ENCODE data around the gene ETFB.
"Not testable (repeated sequence)": the region's sequence is repeated elsewhere in the genome, so short reads cannot be mapped to it uniquely, and the experiment has no call there.

Gene ETFB

DNA sequence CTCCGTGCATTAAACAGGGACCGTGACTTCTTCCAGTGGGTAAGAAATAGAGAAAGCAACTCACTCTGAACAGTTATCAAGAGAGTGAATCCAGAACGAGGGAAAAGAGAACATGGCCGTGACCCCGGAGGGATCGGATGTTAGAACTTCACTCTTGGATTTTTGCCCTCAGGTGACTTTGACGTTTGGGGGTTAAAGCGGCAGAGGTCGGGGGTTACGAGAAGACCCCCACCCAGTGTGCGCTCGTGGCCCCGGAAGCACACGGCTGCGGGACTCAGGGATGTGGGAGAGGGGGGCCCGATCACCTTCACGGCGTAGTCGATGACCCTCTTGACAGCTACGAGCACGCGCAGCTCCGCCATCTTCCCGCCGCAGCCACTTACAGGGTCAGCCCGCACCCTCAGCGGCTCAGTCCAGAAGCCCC is at the start of gene ETFB:
Gene ETFB, minus strand, starts transcription at position 424 of the 424 bp plus-strand sequence. Its CDS starts 62 bp downstream, at position 362.
- in situ Hi-C loops (cut with MboI; ENCODE audit: low sequenced_read_pairs, unreplicated experiment), result no loop called here
- TF ChIP-seq, protein P1, sequence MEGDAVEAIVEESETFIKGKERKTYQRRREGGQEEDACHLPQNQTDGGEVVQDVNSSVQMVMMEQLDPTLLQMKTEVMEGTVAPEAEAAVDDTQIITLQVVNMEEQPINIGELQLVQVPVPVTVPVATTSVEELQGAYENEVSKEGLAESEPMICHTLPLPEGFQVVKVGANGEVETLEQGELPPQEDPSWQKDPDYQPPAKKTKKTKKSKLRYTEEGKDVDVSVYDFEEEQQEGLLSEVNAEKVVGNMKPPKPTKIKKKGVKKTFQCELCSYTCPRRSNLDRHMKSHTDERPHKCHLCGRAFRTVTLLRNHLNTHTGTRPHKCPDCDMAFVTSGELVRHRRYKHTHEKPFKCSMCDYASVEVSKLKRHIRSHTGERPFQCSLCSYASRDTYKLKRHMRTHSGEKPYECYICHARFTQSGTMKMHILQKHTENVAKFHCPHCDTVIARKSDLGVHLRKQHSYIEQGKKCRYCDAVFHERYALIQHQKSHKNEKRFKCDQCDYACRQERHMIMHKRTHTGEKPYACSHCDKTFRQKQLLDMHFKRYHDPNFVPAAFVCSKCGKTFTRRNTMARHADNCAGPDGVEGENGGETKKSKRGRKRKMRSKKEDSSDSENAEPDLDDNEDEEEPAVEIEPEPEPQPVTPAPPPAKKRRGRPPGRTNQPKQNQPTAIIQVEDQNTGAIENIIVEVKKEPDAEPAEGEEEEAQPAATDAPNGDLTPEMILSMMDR (IDR thresholded peaks at IDR 0.05; ENCODE audit: borderline replicate concordance, control extremely low read depth, extremely low read depth, insufficient read depth, missing control alignments), result no peak

DNA sequence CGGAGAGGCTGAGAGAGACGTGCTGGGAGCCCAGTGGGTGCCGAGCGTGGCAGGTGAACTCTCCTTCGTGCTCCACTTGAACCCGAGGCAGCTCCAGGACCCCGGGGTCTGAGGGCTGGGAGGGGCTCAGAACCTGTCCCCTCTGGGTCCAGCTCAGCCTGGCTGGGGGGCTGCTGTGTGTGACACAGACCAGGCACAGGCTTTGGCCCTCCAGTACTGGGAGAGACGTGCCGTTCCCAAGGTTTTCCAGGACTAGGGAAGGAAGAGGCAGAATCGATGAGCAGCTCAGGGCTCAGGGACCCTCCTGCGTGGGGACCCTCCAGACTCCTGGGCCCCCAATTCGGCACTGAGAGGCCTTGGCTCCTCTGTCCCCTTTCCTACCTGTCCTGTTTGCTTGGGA is 49.0 kb upstream of the ETFB start:
- in situ Hi-C loops (cut with MboI; ENCODE audit: low sequenced_read_pairs, unreplicated experiment), result no loop called here
- DNase-seq (ENCODE audit: low spot score), result no peak
- TF ChIP-seq, protein P1 (IDR thresholded peaks at IDR 0.05; ENCODE audit: borderline replicate concordance, control extremely low read depth, extremely low read depth, insufficient read depth, missing control alignments), result no peak

More for the DNA sequence above, at the start of gene ETFB:
- no peak for DNase-seq (ENCODE audit: low spot score)

GRCh38 chr19:51410950-51411748 is 45.0 kb upstream of the ETFB start:
- TF ChIP-seq, protein P1 (IDR thresholded peaks at IDR 0.05; ENCODE audit: borderline replicate concordance, control extremely low read depth, extremely low read depth, insufficient read depth, missing control alignments), result no peak
- DNase-seq (ENCODE audit: low spot score), result no peak
- in situ Hi-C loops (cut with MboI; ENCODE audit: low sequenced_read_pairs, unreplicated experiment), result no loop called here

GRCh38 chr19:51407511-51408131 is 41.4 kb upstream of the ETFB start:
- DNase-seq (ENCODE audit: low spot score), result peak; percentile 63
- TF ChIP-seq, protein P1 (IDR thresholded peaks at IDR 0.05; ENCODE audit: borderline replicate concordance, control extremely low read depth, extremely low read depth, insufficient read depth, missing control alignments), result peak; percentile 51
- in situ Hi-C loops (cut with MboI; ENCODE audit: low sequenced_read_pairs, unreplicated experiment), result no loop called here

GRCh38 chr19:51402117-51402516 is 35.9 kb upstream of the ETFB start:
- in situ Hi-C loops (cut with MboI; ENCODE audit: low sequenced_read_pairs, unreplicated experiment), result no loop called here
- DNase-seq (ENCODE audit: low spot score), result no peak
- TF ChIP-seq, protein P1 (IDR thresholded peaks at IDR 0.05; ENCODE audit: borderline replicate concordance, control extremely low read depth, extremely low read depth, insufficient read depth, missing control alignments), result no peak

GRCh38 chr19:51399936-51400335 is 33.7 kb upstream of the ETFB start:
- in situ Hi-C loops (cut with MboI; ENCODE audit: low sequenced_read_pairs, unreplicated experiment), result not testable (repeated sequence)

DNA sequence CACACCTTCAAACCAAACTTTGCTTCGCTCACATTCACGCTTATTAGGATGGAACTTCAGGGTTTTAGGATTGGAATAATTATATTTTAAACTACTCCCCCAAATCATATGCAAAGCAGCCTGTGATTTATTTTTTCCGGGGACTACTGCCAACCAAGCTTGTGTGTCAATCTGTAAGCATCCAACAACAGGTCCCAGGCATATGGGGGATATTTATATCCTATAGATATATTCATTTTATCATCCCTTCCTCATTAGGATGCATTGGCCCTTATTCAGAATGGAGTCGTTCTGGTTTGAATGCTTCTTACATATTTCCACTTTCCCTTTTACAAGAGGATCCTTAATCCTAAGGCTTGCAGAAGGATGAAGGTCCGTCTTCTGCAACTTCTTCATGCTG is 33.0 kb upstream of the ETFB start:
- no peak for DNase-seq (ENCODE audit: low spot score)
- in situ Hi-C loops (cut with MboI; ENCODE audit: low sequenced_read_pairs, unreplicated experiment), result no loop called here
- TF ChIP-seq, protein P1 (IDR thresholded peaks at IDR 0.05; ENCODE audit: borderline replicate concordance, control extremely low read depth, extremely low read depth, insufficient read depth, missing control alignments), result no peak

More at GRCh38 chr19:51399936-51400335, 33.7 kb upstream of the ETFB start:
- DNase-seq (ENCODE audit: low spot score), result not testable (repeated sequence)
